IMR-90 (cell line): ENCODE results near the gene CRAMP1.

Experiments used
- BHLHE40 ChIP-seq: fragments of 150-350 bp; IDR thresholded peaks from 2 replicates; pipeline ENCODE4 v1.6.1; 2016; ENCODE audit warnings: mild to moderate bottlenecking, low read depth, low read length
- CEBPB ChIP-seq: IDR thresholded peaks from 2 replicates; pipeline ENCODE4 v1.6.1; 2012; ENCODE audit warnings: low read depth, low read length, improper control_type of control experiment
- CHD1 ChIP-seq: IDR thresholded peaks from 2 replicates; pipeline ENCODE4 v1.6.1; 2012; ENCODE audit warnings: low read depth, low read length, improper control_type of control experiment
- CTCF ChIP-seq: conservative IDR thresholded peaks from 2 replicates; pipeline ENCODE4 v1.5.1; 2012; ENCODE audit warnings: mild to moderate bottlenecking, low read depth, low read length, improper control_type of control experiment
- FOS ChIP-seq: fragments of 150-350 bp; IDR thresholded peaks from 2 replicates; pipeline ENCODE4 v1.6.1; 2016; ENCODE audit warnings: low read depth, low read length
- MAFK ChIP-seq: IDR thresholded peaks from 2 replicates; pipeline ENCODE4 v1.6.1; 2012; ENCODE audit warnings: low read depth, low read length, improper control_type of control experiment
- MAZ ChIP-seq: IDR thresholded peaks from 2 replicates; pipeline ENCODE4 v1.6.1; 2012; ENCODE audit warnings: low read depth, mild to moderate bottlenecking, low read length, improper control_type of control experiment, moderate library complexity, borderline replicate concordance
- MXI1 ChIP-seq: IDR thresholded peaks from 2 replicates; pipeline ENCODE4 v1.6.1; 2012; ENCODE audit warnings: low read depth, mild to moderate bottlenecking, low read length, moderate library complexity, borderline replicate concordance
- NFE2L2 ChIP-seq: fragments of 150-350 bp; IDR thresholded peaks from 2 replicates; pipeline ENCODE4 v1.6.1; 2016; ENCODE audit warnings: low read depth, mild to moderate bottlenecking, low read length
- POLR2A ChIP-seq: IDR thresholded peaks from 2 replicates; pipeline ENCODE4 v1.6.1; 2012; ENCODE audit warnings: mild to moderate bottlenecking, low read depth, low read length
- RAD21 ChIP-seq: IDR thresholded peaks from 2 replicates; pipeline ENCODE4 v1.6.1; 2012; ENCODE audit warnings: low read length, improper control_type of control experiment
- RCOR1 ChIP-seq: IDR thresholded peaks from 2 replicates; pipeline ENCODE4 v1.6.1; 2012; ENCODE audit warnings: mild to moderate bottlenecking, low read length, improper control_type of control experiment; ENCODE audit not compliant: insufficient replicate concordance
- SMC3 ChIP-seq: fragments of 150-350 bp; IDR thresholded peaks from 2 replicates; pipeline ENCODE4 v1.6.1; 2016; ENCODE audit warnings: low read depth, mild to moderate bottlenecking, antibody characterized with exemption, low read length, moderate library complexity
- TF ChIP-seq, protein P1 (sequence below): fragments of 150-350 bp; IDR thresholded peaks from 2 replicates; pipeline ENCODE4 v1.6.1; 2017; ENCODE audit warnings: mild to moderate bottlenecking, antibody characterized with exemption, low read length, low read depth

DNA sequence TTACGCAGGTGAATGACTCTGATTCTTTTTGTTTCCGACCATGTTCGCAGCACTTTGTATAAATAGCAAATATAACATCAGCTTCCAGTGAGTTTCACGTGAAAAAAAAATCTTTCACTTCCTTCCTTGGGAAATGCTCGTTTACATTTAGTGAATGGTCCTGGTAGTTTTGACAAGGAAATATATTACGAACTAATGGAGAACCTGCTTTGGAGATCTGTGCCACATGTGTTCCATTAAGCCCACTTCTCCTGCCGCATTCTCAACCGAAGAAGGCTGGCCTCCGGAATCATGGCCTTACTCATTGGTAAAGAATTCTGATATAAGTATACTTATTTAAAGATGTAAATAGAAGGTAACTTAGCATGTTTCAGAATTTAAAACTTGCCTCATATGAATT is 3.6 kb downstream of the CRAMP1 start:
- TF ChIP-seq POLR2A = no peak
- TF ChIP-seq CTCF = no peak
- TF ChIP-seq RAD21 = no peak
- TF ChIP-seq BHLHE40 = no peak
- TF ChIP-seq MAFK = no peak
- TF ChIP-seq MXI1 = 0 out of 2 replicates have a peak, but pooled peaks have one; percentile 59
- no peak for TF ChIP-seq SMC3
- TF ChIP-seq CEBPB = no peak
- no peak for TF ChIP-seq MAZ
- TF ChIP-seq NFE2L2 = no peak
- no peak for TF ChIP-seq FOS
- TF ChIP-seq, protein P1, sequence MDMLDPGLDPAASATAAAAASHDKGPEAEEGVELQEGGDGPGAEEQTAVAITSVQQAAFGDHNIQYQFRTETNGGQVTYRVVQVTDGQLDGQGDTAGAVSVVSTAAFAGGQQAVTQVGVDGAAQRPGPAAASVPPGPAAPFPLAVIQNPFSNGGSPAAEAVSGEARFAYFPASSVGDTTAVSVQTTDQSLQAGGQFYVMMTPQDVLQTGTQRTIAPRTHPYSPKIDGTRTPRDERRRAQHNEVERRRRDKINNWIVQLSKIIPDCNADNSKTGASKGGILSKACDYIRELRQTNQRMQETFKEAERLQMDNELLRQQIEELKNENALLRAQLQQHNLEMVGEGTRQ = no peak
- no peak for TF ChIP-seq RCOR1
- no peak for TF ChIP-seq CHD1
